ENCODE measurements around the gene RHEBL1. TPM values are rescaled to one million over a fixed set of nuclear protein-coding genes. Genes with fewer than 3 reads are reported as not detected.

RHEBL1 gene
- total RNA-seq, 2 donors from 2014 or later: not detected

DNA sequence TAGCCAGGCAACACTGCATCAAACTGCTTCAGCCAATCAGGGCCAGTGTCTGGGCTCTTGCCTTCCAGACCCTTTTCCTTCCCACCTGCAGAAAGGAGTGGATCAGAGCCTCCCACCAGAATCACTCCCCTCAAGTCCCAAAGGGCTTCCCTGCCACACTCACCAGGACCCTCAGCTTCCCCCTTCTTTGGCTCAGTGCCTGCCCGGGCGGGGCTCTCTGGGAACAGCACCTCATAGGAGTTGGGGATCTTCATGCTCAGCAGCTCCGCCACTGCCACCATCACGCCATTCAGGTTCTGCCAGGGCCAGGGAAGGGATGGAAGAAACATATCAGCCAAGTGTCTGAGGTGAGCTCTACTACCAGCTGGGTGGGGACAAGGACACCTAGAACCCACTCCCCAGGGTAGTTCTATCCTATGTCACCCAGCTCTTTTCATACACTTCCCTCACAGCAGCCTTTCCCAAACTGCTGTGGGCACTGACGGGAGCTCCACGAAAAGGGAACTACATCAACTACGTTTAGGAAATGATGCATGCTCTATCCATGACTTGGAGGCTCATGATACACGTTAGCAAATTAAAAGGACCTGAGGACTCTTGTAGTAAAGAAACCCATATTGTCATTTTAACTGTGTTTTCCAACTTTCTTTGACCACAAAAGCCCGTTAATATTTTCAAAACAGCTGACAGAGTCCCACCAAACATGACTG is 41.8 kb downstream of the RHEBL1 start:
- ATAC-seq (no peak), DNase-seq (no peak)
- intact Hi-C loops (cut with DNase I, micrococcal nuclease): no loop called here

DNA sequence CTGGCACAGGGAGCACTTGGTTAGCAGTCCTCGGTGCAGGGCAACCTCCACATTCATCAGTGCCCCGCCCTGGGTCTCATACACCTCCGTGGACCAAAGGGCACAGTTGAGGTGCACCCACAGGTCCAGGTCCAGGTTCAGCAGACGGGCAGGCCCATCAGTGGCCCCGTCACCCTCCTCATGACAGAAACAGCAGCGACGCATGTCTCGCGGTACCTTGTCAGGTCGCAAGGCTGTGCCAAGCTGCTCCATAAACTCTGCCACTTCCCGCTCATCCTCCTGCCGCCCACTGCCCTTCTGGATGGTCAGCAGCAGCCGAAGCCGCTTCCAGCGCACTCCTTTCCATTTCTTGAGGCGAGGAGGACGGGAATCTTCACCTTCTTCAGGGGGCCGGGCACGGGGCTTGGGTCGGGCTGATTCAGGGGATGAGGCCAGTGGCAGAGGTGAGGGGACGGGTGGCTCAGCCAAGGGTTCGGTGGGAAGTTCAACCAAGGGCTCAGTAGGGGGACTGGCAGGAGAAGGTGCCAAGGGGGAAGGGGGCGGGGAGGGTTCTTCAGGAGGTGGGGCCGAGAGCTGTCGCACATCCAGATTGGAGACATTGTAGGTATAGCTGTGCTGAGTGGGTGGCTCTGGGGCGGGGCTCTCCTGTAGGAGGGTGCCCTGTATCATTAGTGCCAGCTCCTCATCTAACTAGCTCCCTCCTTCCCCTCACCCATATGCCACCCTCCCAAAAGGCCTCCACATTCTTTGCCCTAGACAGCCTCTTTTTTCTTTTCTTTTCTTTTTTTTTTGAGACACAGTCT is 42.9 kb downstream of the RHEBL1 start:
- ATAC-seq: peak; percentile 16
- intact Hi-C loops (cut with DNase I, micrococcal nuclease): no loop called here
- DNase-seq: no peak

DNA sequence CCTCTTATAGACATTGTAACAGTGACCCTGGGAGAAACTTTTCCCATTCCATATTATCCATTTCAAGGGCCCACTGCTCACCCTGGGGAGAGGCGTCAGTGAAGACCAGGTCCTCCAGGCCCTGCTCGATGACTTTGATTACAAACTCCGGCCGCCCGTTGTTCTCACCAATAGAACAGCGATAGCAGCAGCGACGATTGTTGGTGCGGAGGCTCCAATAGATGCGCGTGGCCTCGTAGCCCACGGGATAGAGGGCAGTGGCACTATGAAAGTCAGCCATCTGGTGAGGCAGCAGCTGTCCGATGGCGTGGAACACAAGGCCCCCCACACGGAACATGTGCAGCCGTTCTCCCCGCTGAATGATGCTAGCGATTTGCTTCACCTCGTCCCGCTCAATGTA is 43.7 kb downstream of the RHEBL1 start:
- ATAC-seq: no peak
- intact Hi-C loops (cut with DNase I, micrococcal nuclease): no loop called here
- DNase-seq: no peak

DNA sequence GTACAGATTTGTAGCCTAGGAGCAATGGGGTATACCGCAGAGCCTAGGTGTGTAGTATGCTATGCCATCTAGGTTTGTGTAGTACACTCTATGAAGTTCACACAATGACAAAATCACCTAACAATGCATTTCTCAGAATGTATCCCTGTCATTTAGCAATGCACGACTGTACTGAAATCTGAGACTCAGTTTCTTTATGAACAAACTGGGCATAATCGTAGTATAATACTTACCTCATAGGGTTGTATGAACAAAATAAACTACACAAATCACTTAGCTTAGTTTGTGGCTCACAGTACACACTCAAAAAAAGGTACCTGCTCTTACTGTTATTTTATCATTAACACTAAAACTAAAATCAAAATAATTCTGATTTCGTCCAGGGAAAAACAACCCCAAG is 44.3 kb downstream of the RHEBL1 start:
- intact Hi-C loops (cut with DNase I, micrococcal nuclease): no loop called here
- DNase-seq (no peak), ATAC-seq (no peak)

DNA sequence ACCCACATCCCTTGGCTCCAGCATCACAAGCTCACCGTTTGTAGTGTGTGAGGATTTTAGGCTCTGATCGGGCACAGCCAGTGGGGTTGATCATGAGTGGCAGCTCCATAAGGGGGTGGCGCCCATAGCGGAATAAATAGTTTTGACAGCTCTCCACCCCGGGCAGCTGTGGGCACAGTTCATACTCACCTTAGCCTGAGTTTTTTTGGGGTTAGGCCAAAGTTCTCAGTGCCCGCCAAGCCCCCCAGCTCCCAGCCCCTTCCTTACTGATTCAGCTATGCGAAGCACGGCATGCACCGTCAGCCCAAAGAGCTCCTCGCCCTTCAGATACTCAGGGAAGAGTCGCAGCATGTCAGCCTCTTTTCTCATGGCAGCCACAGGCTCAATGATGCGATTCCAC is 45.2 kb downstream of the RHEBL1 start:
- ATAC-seq: no peak
- intact Hi-C loops (cut with DNase I, micrococcal nuclease): no loop called here
- DNase-seq: no peak

DNA sequence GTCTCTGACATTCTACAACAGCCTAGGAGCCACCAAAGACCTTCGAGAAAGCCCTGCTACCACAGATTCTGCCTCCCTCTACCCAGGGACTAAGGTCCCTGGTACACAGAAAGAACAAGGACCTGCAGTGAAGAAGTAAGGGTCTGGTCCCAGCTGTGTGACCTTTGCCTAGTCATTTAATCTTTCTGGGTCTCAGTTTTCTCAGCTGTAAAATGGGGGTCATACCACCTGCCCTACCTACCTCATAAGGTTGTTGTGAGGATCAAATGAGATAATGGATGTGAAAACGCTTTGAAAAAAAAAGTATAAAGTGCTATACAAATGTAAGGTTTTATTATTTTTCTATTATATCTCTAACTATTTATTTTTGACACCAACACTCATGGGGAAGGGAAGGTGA is 46.0 kb downstream of the RHEBL1 start:
- intact Hi-C loops (cut with DNase I, micrococcal nuclease): no loop called here
- DNase-seq (no peak), ATAC-seq (no peak)

DNA sequence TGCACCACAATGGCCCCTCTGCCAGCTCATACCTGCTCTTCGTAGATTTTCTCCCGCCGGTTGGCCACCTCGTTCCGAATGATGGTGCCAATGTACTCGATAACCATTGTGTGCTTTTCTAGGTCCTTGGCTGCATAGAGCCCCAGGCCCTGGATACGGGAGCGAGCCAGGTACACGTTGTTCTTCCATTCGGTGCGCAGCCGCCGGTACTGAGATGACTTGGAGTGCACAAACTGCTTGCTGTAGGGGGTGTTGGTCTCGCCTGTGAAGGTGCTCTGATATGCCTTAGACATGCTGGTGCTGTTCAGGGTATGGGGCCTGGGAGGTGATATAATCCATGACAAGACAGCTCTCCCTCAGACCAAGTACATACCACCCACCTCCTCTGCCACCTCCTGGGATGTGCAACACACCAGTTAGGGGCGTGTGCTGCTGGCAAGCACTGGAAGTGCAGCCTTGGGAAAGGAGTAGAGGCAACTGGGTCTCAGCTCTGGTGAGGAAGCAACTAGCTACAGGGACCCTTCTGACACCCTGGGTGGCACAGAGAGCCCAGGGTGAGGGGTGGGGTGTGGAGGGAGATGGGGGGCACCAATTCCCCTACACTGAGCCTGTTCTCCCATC is 47.1 kb downstream of the RHEBL1 start:
- ATAC-seq (no peak), DNase-seq (no peak)
- intact Hi-C loops (cut with DNase I, micrococcal nuclease): no loop called here

DNA sequence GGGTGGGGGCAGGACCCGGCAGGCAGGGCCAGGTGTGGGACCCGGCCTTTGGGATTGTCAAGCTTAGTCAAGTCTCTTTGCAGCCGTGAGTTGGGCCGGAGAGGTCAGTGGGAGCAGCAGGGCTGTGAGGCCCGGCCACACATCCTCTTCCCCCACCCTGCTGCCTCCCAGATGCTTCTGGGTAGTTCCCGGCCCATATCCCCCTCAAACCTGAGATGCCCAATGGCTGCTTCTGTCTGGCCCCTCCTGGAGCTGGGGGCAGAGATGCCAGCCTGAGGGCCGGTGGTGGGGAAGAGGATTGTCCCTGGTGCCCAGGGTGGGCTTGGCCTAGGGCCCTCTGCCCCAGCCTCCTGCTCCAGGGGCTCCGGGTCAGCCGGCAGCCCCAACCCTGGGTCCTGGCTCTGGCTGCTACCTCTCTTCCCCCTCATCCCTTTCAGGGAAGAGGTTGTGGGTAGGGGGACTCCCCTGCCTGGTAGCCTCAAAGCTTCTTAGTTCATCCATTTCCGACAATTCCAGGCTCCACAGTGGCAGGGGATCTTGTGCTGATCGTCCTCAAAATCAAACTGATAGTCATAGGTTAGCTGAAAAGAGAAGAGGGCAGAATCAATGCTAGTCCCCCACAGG is 48.4 kb downstream of the RHEBL1 start:
- DNase-seq (no peak), ATAC-seq (no peak)
- intact Hi-C loops (cut with DNase I, micrococcal nuclease): no loop called here

DNA sequence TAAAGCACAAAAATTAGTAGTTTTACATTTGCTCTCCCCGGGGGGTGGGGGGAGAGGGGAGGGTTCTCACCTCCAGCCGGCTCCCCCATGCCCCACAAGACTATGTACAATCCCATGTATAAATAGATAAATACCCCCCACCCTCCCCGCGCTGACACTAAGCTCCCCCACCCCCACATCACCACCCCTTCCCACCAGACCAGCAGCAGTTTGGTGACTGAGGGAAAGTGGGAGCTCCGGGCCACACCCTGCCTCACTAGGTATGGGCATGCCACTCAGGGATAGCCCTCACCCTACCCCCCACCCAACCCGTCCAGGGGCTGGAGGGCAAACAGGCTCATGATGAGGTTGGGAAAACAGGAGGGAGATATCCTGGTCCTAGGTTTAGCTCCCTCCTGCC is 49.3 kb downstream of the RHEBL1 start:
- no peak for ATAC-seq
- DNase-seq: no peak
- intact Hi-C loops (cut with DNase I, micrococcal nuclease): no loop called here

DNA sequence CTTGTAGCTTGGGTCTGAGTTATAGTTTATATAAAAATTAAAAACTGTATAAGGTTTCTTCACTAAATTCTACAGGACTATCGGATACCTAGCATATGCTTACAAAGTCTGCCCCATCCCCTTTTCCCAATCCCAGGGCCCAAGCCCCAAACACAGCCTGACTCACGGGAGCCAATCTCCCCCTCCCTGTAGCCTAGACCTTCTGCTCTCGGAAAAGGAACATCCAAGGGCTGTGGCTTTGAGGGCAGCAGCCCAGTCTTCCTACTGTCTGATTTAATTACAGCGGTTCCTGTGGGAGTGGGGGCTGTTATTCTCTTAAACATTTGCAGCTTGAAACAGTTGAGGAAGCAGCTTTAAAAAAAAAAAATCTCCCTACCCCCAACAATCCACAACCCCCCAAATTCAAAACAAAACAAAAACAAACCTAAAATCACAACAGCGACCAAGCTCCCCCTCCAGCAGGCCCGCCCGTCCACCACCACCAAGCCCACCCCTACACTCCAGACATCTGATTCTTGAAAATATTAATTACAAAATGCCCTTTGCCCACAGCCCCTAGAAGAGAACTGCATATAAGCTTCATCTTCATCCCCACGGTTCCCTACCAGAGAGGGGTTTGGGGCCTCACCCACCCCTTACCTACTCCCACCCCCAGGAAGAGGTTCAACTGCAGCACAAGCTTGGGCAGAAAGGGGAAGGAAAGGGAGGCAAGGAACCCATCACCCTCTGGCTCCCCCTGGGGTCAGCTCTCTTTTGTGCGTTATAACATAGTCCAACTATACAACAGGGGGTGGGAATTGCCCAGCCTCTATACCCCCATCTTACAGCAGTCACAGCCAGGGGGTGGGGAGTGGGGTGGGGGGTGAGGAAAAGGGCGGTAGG is 50.1 kb downstream of the RHEBL1 start:
- ATAC-seq: no peak
- intact Hi-C loops (cut with DNase I, micrococcal nuclease): no loop called here
- DNase-seq: peak in 1 of 2 donors; percentile 57

DNA sequence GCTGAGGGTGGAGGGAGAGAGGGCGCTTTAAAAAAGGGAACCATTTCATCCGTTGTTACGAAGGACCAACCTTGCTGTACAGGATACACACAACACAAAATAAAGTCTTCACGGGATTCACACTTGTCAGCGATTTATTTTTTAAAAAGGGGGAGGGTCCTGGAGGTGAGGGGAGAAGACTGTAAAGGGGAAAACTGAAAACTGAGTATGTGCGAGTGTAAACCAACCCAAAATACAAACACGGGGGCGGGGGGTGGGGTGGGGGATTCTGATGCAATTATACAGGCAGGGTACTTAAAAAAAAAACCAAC is 50.7 kb downstream of the RHEBL1 start:
- intact Hi-C loops (cut with DNase I, micrococcal nuclease): no loop called here
- ATAC-seq: peak; percentile 13
- DNase-seq: no peak

DNA sequence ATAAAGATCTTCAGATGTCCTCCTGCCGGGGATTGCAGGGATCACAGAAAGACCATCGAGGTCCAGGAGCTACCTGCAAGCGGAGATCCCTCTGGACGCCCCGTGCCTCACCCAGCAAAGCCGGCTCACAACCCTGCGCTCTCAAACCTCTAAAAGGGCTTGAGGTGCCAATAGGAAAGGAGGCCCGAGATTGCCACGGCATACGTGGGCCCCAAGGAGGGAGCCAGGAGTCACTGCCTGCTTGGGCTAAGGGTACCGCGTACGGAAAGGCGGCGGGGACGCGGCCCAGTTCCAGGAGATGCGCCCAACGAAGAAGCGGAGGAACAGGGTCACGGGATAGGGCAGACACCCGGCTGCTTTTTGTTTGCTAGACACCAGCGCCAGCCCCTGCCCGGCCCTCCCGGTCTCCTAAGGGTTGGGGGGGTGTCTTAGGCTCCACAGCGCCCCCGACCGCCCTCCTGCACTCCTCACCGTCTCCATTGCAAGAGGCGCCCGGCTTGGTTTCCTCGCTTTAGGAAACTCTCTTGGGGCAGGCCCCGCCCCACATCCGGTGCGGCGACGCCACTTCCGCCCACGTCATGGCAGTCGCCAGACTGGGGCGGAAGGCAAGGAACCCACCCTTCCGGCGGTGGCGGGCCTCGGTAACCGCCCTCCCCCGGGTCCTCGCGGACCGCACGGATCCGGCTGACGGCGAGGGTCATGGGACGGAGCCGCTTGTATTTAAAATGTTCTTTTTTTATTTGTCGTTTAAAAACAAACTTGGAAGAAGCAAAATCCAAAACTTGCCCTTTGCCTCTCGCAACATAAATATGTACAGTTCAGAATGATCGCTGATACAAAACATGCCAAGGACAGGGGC is 51.3 kb downstream of the RHEBL1 start, which contains the start of gene PRKAG1:
Gene PRKAG1, minus strand, starts transcription at position 516 of the 859 bp plus-strand sequence. Its CDS starts 36 bp downstream, at position 480.
- ATAC-seq (peak; percentile 94), DNase-seq (peak; percentile 97)
- intact Hi-C loops (cut with DNase I, micrococcal nuclease): no loop called here

DNA sequence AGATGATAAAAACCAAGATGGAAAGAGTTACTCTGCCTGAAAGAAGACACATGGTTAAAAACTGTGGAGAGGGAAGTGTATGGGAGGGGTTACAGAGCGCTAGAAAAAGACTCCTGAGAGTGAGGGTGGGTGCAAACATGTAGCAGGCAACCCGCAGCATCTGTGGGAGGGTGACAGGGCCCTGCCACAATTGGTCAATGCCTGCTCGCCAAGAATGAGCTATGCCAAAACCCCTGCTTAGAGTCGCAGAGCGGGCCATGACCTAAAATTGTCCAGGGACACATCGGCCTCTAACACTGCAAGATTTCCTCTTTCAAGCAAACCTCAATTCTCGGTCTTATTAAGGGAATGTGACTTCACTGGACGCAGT is 51.9 kb downstream of the RHEBL1 start:
- DNase-seq: no peak
- ATAC-seq: peak; percentile 8
- intact Hi-C loops (cut with DNase I, micrococcal nuclease): no loop called here

DNA sequence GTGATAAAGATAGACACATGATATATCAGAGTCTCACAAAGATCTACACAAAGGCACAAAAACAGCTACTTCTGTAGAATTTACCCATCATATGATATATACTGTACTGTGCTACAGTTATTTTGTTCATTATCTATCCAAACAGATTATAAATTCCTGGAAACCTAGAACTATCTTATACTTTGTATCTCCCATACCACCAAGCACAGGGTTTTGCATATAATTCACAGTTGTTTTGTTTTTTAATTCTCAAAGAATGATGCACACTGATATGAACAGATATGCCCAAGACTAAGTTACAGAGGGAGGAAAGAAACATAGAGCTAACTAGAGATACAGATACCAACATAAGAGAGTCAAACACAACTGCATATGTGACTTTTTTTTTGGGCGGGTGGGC is 54.6 kb downstream of the RHEBL1 start:
- intact Hi-C loops (cut with DNase I, micrococcal nuclease): no loop called here
- ATAC-seq (no peak), DNase-seq (no peak)

Measured in left colon (tissue), 2 donors.